ENCODE data around the gene BNIP2. TPM values are rescaled to one million over a fixed set of nuclear protein-coding genes. Genes with fewer than 3 reads are reported as not detected.

Gene BNIP2
- total and polyA plus RNA-seq, 2 of the 13 experiments (the other 11 are each of a cell fraction or from before 2014, with no cell fraction given): 17.4 to 57.6 TPM

DNA sequence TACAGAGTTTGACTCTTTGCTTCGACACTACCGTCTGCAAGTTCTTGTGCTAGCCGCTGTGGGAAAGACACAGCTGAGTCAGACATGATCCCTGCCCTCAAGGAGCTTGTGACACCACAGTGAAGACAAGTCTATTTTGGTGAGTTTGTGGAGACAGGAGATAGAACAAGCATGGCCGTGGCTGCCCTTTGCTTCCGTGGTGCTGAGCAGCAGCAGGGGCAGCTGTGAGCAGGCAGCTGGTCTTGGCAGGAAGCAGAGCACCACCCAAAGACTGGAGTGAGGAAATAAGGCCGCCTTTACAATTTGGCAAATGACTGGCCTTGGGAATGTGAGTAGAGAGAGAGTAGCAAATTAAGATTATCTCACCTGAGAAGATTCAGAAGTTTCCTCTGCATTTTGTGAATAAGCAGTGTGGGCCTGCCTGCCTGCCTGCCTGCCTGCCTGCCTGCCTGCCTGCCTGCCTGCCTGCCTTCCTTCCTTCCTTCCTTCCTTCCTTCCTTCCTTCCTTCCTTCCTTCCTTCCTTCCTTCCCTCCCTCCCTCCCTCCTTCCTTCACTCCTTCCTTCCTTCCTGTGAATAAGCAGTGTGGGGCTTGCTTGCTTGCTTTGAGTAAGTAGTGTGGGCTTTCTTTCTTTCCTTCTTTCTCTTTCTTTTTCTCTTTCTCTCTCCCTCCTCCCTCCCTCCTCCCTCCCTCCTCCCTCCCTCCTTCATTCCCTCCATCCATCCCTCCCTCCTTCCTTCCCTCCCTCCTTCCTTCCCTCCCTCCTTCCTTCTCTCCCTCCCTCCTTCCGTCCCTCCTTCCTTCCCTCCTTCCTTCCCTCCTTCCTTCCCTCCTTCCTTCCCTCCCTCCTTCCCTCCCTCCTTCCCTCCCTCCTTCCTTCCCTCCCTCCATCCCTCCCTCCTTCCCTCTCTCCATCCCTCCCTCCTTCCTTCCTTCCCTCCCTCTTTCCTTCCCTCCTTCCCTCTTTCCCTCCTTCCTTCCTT, 79.1 kb downstream of the BNIP2 start (continued):
- TF ChIP-seq ZNF710 (CRISPR knock-in tag; IDR thresholded peaks at IDR 0.05; ENCODE audit: borderline replicate concordance): peak; percentile 58
- 0 out of 2 replicates have a peak, but pooled peaks have one; percentile 33 for TF ChIP-seq CBX5 (CRISPR knock-in tag; IDR thresholded peaks at IDR 0.05; ENCODE audit: borderline replicate concordance)
- no peak for TF ChIP-seq BRF2 (CRISPR knock-in tag; IDR thresholded peaks at IDR 0.05)
- TF ChIP-seq ETV5 (CRISPR knock-in tag; IDR thresholded peaks at IDR 0.05; ENCODE audit: borderline replicate concordance): 0 out of 2 replicates have a peak, but pooled peaks have one; percentile 19
- TF ChIP-seq ZNF292 (CRISPR knock-in tag; IDR thresholded peaks at IDR 0.05; ENCODE audit: borderline replicate concordance, low read depth): 0 out of 2 replicates have a peak, but pooled peaks have one; percentile 34
- no peak for TF ChIP-seq ZSCAN30 (CRISPR knock-in tag; IDR thresholded peaks at IDR 0.05)
- TF ChIP-seq, protein P1, sequence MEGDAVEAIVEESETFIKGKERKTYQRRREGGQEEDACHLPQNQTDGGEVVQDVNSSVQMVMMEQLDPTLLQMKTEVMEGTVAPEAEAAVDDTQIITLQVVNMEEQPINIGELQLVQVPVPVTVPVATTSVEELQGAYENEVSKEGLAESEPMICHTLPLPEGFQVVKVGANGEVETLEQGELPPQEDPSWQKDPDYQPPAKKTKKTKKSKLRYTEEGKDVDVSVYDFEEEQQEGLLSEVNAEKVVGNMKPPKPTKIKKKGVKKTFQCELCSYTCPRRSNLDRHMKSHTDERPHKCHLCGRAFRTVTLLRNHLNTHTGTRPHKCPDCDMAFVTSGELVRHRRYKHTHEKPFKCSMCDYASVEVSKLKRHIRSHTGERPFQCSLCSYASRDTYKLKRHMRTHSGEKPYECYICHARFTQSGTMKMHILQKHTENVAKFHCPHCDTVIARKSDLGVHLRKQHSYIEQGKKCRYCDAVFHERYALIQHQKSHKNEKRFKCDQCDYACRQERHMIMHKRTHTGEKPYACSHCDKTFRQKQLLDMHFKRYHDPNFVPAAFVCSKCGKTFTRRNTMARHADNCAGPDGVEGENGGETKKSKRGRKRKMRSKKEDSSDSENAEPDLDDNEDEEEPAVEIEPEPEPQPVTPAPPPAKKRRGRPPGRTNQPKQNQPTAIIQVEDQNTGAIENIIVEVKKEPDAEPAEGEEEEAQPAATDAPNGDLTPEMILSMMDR (CRISPR knock-in tag; IDR thresholded peaks at IDR 0.05): peak; percentile 31

Other genes with a start within 250 kb of the BNIP2 start
- 7.7 and 9.8 TPM in 2 replicates for gene GCNT3, start 77.5 kb downstream of the BNIP2 start, total RNA-seq (2016; rRNA removed; fragmentation: Illumina TruSeq; extraction: Trizol)
- 5.8 and 6.8 TPM in 2 replicates for gene GCNT3, start 77.5 kb downstream of the BNIP2 start, polyA plus RNA-seq (2011; rRNA removed)
- gene GTF2A2, start 31.8 kb downstream of the BNIP2 start, total RNA-seq (2016; rRNA removed; fragmentation: Illumina TruSeq; extraction: Trizol): 106 and 118 TPM in 2 replicates
- gene GTF2A2, start 31.8 kb downstream of the BNIP2 start, polyA plus RNA-seq (2011; rRNA removed): 23.3 and 24.4 TPM in 2 replicates